Upper lobe of left lung (tissue), 4 donors: Measurements from ENCODE around the gene ATP6V1B1.

Experiments
- CTCF ChIP-seq, 6 experiments: fragments of 450-650 bp in 4 of 6; fragments of 200-600 bp in 2 of 6; sonication (generic) in 2 of 6; IDR thresholded peaks; one replicate each; pipeline ENCODE4 v1.5.1; 2016 to 2019; ENCODE audit warnings: antibody characterized with exemption in 6 of 6
- POLR2A ChIP-seq, 4 donors: fragments of 450-650 bp; IDR thresholded peaks; one replicate each; pipeline ENCODE4 v1.5.1; 2016 to 2017; ENCODE audit warnings: antibody characterized with exemption in 4 of 4, mild to moderate bottlenecking in 2 of 4
- POLR2AphosphoS5 ChIP-seq, 2 donors: sonication (generic); formaldehyde crosslinking; IDR thresholded peaks; one replicate each; pipeline ENCODE4 v1.5.1; 2017; ENCODE audit warnings: antibody characterized with exemption in 2 of 2

DNA sequence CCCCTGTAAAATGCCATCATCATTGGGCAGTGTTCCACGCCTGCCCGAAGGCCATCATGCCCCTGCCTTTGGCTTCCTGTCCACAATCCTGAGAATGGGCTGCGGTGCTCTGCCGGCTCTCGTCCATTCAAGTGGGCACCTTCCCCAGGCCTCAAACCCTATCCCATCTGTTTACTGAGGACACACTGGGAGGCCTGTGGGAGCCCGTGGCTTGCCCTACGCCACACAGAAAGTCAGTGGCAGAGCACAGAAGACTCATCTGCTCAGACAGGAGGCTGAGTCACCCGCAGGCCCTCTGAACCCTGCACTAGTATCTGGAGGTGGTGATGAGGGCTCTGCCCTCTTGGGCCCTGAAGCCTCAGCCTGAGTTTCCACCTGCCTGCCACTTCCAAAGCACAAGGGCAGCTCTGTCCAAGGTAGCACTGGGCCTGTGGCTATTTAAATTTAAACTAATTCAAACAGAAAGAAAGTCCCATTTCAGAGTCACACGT, 23.6 kb downstream of the ATP6V1B1 start:
- TF ChIP-seq CTCF (IDR thresholded peaks at IDR 0.05) (no peak), POLR2A (IDR thresholded peaks at IDR 0.05) (no peak), POLR2AphosphoS5 (IDR thresholded peaks at IDR 0.05) (no peak)
